Activated B cell treated with CpG ODN at 0.5 μM for 24 hours (primary cell): ENCODE data around the gene SLPI. TPM values are rescaled to one million over a fixed set of nuclear protein-coding genes. Genes with fewer than 3 reads are reported as not detected.

Source experiments
- ATAC-seq: fragments of 200-7000 bp; cut with Tn5 transposase; one replicate; pipeline ENCODE4 v1.10.0; 2021; ENCODE audit warnings: low read depth, mild to moderate bottlenecking, moderate library complexity
- CTCF ChIA-PET: fragments of 350-600 bp; sonication (Branson Sonifier 250); formaldehyde crosslinking; loops from one replicate; lab custom pipeline; 2021; ENCODE audit warnings: antibody characterized with exemption; lab: Charles Lee
- POLR2A ChIA-PET: fragments of 350-600 bp; sonication (Branson Sonifier 250); formaldehyde crosslinking; loops from one replicate; lab custom pipeline; 2021; ENCODE audit warnings: antibody characterized with exemption; lab: Charles Lee
- DNase-seq: peaks from one replicate; pipeline ENCODE4 v3.0.0; 2022
- H3K27ac Mint-ChIP-seq: one replicate; pipeline ENCODE4 v1.8.0; 2020; ENCODE audit warnings: mixed read lengths
- H3K27me3 Mint-ChIP-seq: one replicate; pipeline ENCODE4 v1.8.0; 2021; ENCODE audit warnings: mixed read lengths
- H3K36me3 Mint-ChIP-seq: one replicate; pipeline ENCODE4 v1.8.0; 2021; ENCODE audit warnings: low read depth, mixed read lengths
- H3K4me1 Mint-ChIP-seq: one replicate; pipeline ENCODE4 v1.8.0; 2021; ENCODE audit warnings: mixed read lengths
- H3K4me3 Mint-ChIP-seq: one replicate; pipeline ENCODE4 v1.8.0; 2020; ENCODE audit warnings: mild to moderate bottlenecking, mixed read lengths
- H3K9me3 Mint-ChIP-seq: one replicate; pipeline ENCODE4 v1.8.0; 2020; ENCODE audit warnings: mixed read lengths
- intact Hi-C: fragments of 100-400 bp; cut with micrococcal nuclease; formaldehyde crosslinking; loops from one replicate; pipeline ENCODE4 v1.15.1; 2024
- total RNA-seq: library from RNA; stranded (reverse); gene quantifications from 2 replicates; pipeline ENCODE4 v1.2.3, GENCODE V29; 2022
- TF ChIP-seq, protein P1 (sequence below): fragments of 200-600 bp; IDR thresholded peaks from one replicate; pipeline ENCODE4 v1.8.0; 2022; ENCODE audit warnings: antibody characterized with exemption, mild to moderate bottlenecking

Gene SLPI
- total RNA-seq, 1 donor from 2014 or later: not detected

DNA sequence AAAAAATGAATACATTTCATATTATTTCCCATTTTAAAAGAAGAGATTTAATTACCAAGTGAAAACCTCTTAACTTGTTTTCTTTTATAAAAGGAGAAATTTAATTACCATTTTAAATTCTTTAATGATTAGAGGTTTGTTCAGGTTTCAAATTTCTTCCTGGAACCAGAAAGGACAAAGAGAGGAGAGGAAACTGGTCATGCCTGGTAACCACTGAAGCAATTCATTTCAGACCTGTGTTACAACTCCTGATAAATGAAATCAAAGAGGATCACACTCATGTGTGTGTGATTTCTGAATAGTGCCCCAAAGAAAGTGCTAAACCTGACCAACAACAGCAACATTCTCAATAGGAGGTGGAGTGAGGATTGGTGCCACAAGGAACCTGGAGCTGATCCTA is 12.6 kb upstream of the SLPI start:
- Mint-ChIP-seq H3K27me3 (peaks cover 35% of the 10 kb centered on the region), H3K36me3 (no peaks in the 10 kb centered on the region), H3K4me3 (no peak overlapping the region), H3K27ac (no peak overlapping the region), H3K4me1 (no peaks in the 10 kb centered on the region), H3K9me3 (no peaks in the 10 kb centered on the region)
- ATAC-seq (no peak), DNase-seq (no peak)
- intact Hi-C loops: no loop called here
- CTCF ChIA-PET: no interaction called here
- TF ChIP-seq, protein P1, sequence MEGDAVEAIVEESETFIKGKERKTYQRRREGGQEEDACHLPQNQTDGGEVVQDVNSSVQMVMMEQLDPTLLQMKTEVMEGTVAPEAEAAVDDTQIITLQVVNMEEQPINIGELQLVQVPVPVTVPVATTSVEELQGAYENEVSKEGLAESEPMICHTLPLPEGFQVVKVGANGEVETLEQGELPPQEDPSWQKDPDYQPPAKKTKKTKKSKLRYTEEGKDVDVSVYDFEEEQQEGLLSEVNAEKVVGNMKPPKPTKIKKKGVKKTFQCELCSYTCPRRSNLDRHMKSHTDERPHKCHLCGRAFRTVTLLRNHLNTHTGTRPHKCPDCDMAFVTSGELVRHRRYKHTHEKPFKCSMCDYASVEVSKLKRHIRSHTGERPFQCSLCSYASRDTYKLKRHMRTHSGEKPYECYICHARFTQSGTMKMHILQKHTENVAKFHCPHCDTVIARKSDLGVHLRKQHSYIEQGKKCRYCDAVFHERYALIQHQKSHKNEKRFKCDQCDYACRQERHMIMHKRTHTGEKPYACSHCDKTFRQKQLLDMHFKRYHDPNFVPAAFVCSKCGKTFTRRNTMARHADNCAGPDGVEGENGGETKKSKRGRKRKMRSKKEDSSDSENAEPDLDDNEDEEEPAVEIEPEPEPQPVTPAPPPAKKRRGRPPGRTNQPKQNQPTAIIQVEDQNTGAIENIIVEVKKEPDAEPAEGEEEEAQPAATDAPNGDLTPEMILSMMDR: no peak
- POLR2A ChIA-PET: no interaction called here

DNA sequence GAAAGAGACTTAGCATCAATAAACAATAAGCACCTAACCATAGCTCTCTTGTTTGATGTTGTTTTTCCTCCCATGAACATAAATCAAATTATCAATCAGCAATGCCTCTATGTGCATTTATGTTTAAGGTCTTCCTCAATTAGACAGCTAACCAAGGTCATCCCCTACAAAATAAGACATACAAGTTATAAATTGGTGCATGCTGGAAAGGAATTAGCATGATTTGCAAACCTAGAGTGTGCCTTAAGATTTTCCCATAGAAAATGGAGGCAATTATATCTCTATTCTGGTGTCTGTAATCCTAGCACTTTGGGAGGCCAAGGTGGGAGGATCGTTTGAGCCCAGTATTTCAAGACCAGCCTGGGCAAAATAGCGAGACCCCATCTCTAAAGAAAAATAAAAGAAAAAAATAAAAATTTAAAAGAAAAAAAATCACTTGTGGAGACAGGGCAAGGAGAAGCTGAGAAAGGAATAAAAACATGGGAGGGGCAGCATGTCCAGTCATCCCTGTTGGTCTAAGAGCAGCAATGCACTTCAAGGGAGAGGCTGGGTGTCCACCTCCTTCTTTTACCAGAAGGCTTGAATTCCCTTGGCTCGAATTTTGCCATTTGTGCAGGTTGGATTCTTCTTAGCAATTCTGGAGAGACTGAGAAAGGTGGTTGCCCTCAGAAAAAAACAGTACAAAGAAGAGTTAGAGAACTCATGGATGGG is 9.3 kb upstream of the SLPI start:
- no peak for DNase-seq
- CTCF ChIA-PET: no interaction called here

DNA sequence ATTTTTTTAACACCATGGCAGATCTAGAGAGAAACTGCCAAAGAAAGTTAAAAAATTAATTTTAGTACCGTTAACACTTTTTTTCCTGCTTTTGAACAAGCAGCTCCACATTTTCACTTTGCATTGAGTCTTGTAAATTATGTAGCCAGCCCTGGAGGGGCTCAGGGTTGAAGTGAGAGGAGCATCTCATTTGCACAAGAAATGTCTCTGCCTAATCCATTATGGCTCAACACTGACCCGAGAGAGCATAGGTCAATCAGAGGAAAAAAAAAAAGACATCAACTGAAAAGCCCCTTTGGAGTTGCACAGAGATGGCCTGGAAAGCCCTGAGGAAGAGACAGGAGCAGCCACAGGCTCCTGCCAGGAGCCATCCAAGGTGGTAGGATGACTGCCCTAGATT is 4.3 kb upstream of the SLPI start:
- TF ChIP-seq, protein P1: no peak
- ATAC-seq: no peak
- H3K9me3 Mint-ChIP-seq: no peaks in the 10 kb centered on the region
- H3K27me3 Mint-ChIP-seq: peaks cover 32% of the 10 kb centered on the region
- no peaks in the 10 kb centered on the region for H3K4me1 Mint-ChIP-seq
- DNase-seq: no peak
- ChIA-PET POLR2A (no interaction called here), CTCF (no interaction called here)
- intact Hi-C loops: no loop called here
- no peaks in the 10 kb centered on the region for H3K36me3 Mint-ChIP-seq
- H3K4me3 Mint-ChIP-seq: no peak overlapping the region
- no peak overlapping the region for H3K27ac Mint-ChIP-seq

More for the DNA sequence above, 9.3 kb upstream of the SLPI start:
- peaks cover 38% of the 10 kb centered on the region for H3K27me3 Mint-ChIP-seq
- POLR2A ChIA-PET: no interaction called here
- H3K4me1 Mint-ChIP-seq: no peaks in the 10 kb centered on the region
- H3K9me3 Mint-ChIP-seq: no peaks in the 10 kb centered on the region
- H3K27ac Mint-ChIP-seq: no peak overlapping the region
- TF ChIP-seq, protein P1: no peak
- no peak overlapping the region for H3K4me3 Mint-ChIP-seq
- intact Hi-C loops: no loop called here
- H3K36me3 Mint-ChIP-seq: no peaks in the 10 kb centered on the region
- no peak for ATAC-seq

DNA sequence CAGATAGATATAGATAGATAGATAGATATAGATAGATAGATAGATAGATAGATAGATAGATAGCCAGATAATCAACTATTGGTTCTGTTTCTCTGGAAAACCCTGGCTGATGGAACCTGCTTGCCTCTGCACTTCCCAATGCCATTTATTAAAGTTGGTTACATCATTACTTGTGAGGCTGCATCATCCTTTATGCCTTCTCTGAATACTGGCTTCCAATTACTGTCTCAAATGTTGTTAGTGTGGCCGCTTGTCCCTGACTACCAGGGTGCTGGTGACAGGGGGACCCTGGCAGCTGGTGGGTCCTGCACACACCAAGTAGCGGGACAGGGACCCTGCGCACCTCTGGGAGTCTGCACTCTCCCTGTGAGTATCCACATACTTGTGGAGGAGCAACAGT is 3.9 kb upstream of the SLPI start:
- Mint-ChIP-seq H3K4me1 (no peaks in the 10 kb centered on the region), H3K36me3 (no peaks in the 10 kb centered on the region), H3K4me3 (no peak overlapping the region), H3K27me3 (peaks cover 36% of the 10 kb centered on the region), H3K9me3 (no peaks in the 10 kb centered on the region), H3K27ac (no peak overlapping the region)
- TF ChIP-seq, protein P1: no peak
- ChIA-PET POLR2A (no interaction called here), CTCF (no interaction called here)
- ATAC-seq (no peak), DNase-seq (no peak)
- intact Hi-C loops: no loop called here

DNA sequence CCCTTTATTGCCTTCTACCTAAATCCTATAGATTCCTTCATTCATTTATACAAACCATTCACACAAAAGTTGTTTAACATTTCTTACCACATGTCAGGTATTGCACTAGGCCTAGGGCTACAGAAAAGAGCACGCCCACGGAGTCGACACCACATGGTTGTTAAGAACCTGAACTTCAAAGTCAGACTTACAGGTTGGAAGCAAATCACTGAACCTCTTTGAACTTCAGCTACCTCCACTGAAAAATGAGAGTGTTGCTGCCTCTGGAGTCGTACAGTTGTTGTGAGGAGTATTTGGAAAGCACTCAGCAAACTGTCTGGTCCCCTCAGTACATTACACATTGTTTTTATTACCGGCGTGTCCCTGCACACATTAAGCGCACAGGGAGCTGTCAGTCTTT is 3.3 kb upstream of the SLPI start:
- TF ChIP-seq, protein P1: no peak
- DNase-seq: no peak
- CTCF ChIA-PET: interaction anchor here (0.6 kb wide), 1 partner anchor 827 kb away, joined by 3 read pairs; no protein-coding TSS in a partner anchor
- intact Hi-C loops: no loop called here
- H3K36me3 Mint-ChIP-seq: no peaks in the 10 kb centered on the region
- H3K27ac Mint-ChIP-seq: no peak overlapping the region
- H3K4me1 Mint-ChIP-seq: no peaks in the 10 kb centered on the region
- H3K4me3 Mint-ChIP-seq: no peak overlapping the region
- POLR2A ChIA-PET: no interaction called here
- no peaks in the 10 kb centered on the region for H3K9me3 Mint-ChIP-seq
- no peak for ATAC-seq
- peaks cover 40% of the 10 kb centered on the region for H3K27me3 Mint-ChIP-seq
